HEK293 (cell line): ENCODE measurements around the gene DNAAF8.

Source experiments
- CTCF ChIA-PET: fragments of 350-600 bp; formaldehyde crosslinking; extraction: SDS; loops from one replicate; lab custom pipeline; 2021; ENCODE audit warnings: antibody characterized with exemption; lab: Yijun Ruan, JAX
- POLR2A ChIA-PET: fragments of 300-600 bp; formaldehyde crosslinking; extraction: SDS; loops from one replicate; lab custom pipeline; 2020; ENCODE audit warnings: antibody characterized with exemption, inconsistent platforms; lab: Yijun Ruan, JAX
- H3K27ac ChIP-seq: fragments of 200-500 bp; sonication (Bioruptor generic); 2 replicates; pipeline ENCODE4 v1.5.1; 2014; ENCODE audit warnings: low read depth, low read length, control low read depth, inconsistent platforms; ENCODE audit errors: extremely low read depth
- H3K36me3 ChIP-seq, 2 experiments: fragments of 200-500 bp in 1 of 2; sonication (Bioruptor generic) in 1 of 2; 1 replicate in 1 of 2; 2 replicates in 1 of 2; pipeline ENCODE4 v1.5.1; 2014 to 2017; ENCODE audit warnings: inconsistent platforms in 2 of 2, low read length in 2 of 2; ENCODE audit not compliant: control insufficient read depth in 2 of 2, insufficient read depth in 1 of 2
- H3K4me1 ChIP-seq: fragments of 200-500 bp; sonication (Bioruptor generic); 2 replicates; pipeline ENCODE4 v1.5.1; 2014; ENCODE audit warnings: mild to moderate bottlenecking, low read length, inconsistent platforms; ENCODE audit not compliant: control insufficient read depth, insufficient read depth
- H3K4me3 ChIP-seq: 2 replicates; pipeline ENCODE4 v1.5.1; 2011; ENCODE audit warnings: low read depth, mild to moderate bottlenecking, control low read depth, low read length, moderate library complexity
- H3K9me3 ChIP-seq: fragments of 200-500 bp; sonication (Bioruptor generic); 2 replicates; pipeline ENCODE4 v1.5.1; 2014; ENCODE audit warnings: low read depth, low read length, inconsistent platforms; ENCODE audit not compliant: control insufficient read depth, insufficient read depth
- BCL11A ChIP-seq: fragments of 450-650 bp; formaldehyde crosslinking; IDR thresholded peaks from 2 replicates; pipeline ENCODE4 v1.5.1; 2016; ENCODE audit warnings: low read depth, missing biosample characterization, missing genetic modification characterization
- MYNN ChIP-seq: fragments of 450-650 bp; formaldehyde crosslinking; IDR thresholded peaks from 2 replicates; pipeline ENCODE4 v1.5.1; 2016; ENCODE audit warnings: missing biosample characterization, missing genetic modification characterization, borderline replicate concordance
- SETDB1 ChIP-seq: IDR thresholded peaks from one replicate; pipeline ENCODE4 v1.6.1; 2017; ENCODE audit warnings: mild to moderate bottlenecking, low read length, moderate library complexity, mixed read lengths; ENCODE audit not compliant: insufficient read length
- TSHZ1 ChIP-seq: fragments of 450-650 bp; formaldehyde crosslinking; IDR thresholded peaks from 2 replicates; pipeline ENCODE4 v1.5.1; 2016; ENCODE audit warnings: missing biosample characterization, missing genetic modification characterization, borderline replicate concordance
- ZBTB26 ChIP-seq: fragments of 450-650 bp; formaldehyde crosslinking; optimal IDR thresholded peaks from 2 replicates; pipeline ENCODE3; 2016; ENCODE audit warnings: missing biosample characterization, mild to moderate bottlenecking, missing genetic modification characterization
- ZBTB48 ChIP-seq: fragments of 450-650 bp; formaldehyde crosslinking; IDR thresholded peaks from 2 replicates; pipeline ENCODE4 v1.5.1; 2016; ENCODE audit warnings: missing biosample characterization, missing genetic modification characterization
- ZNF426 ChIP-seq: fragments of 450-650 bp; formaldehyde crosslinking; IDR thresholded peaks from 2 replicates; pipeline ENCODE4 v1.5.1; 2017; ENCODE audit warnings: missing biosample characterization, missing genetic modification characterization, mild to moderate bottlenecking, inconsistent platforms, moderate library complexity
- ZNF48 ChIP-seq: fragments of 450-650 bp; formaldehyde crosslinking; IDR thresholded peaks from 2 replicates; pipeline ENCODE4 v1.5.1; 2016; ENCODE audit warnings: missing biosample characterization, missing genetic modification characterization
- ZNF510 ChIP-seq: fragments of 450-650 bp; formaldehyde crosslinking; IDR thresholded peaks from 2 replicates; pipeline ENCODE4 v1.5.1; 2018; ENCODE audit warnings: mild to moderate bottlenecking, missing genetic modification characterization, missing biosample characterization; ENCODE audit not compliant: insufficient replicate concordance
- ZNF529 ChIP-seq: fragments of 450-650 bp; formaldehyde crosslinking; IDR thresholded peaks from 2 replicates; pipeline ENCODE4 v1.5.1; 2017; ENCODE audit warnings: missing genetic modification characterization, missing biosample characterization; ENCODE audit not compliant: insufficient replicate concordance
- ZNF561 ChIP-seq: fragments of 450-650 bp; IDR thresholded peaks from 2 replicates; pipeline ENCODE4 v1.5.1; 2018; ENCODE audit warnings: missing biosample characterization, missing genetic modification characterization, borderline replicate concordance
- ZNF580 ChIP-seq: fragments of 450-650 bp; formaldehyde crosslinking; IDR thresholded peaks from 2 replicates; pipeline ENCODE4 v1.5.1; 2016; ENCODE audit warnings: missing biosample characterization, missing genetic modification characterization
- ZNF621 ChIP-seq: fragments of 450-650 bp; formaldehyde crosslinking; IDR thresholded peaks from 2 replicates; pipeline ENCODE4 v1.5.1; 2017; ENCODE audit warnings: missing biosample characterization, missing genetic modification characterization
- ZNF658 ChIP-seq: fragments of 450-650 bp; formaldehyde crosslinking; IDR thresholded peaks from 2 replicates; pipeline ENCODE4; 2016; ENCODE audit warnings: missing biosample characterization, missing genetic modification characterization

DNAAF8 gene

GRCh38 chr16:4706871-4707270 is 27.5 kb upstream of the DNAAF8 start (continued):
- TF ChIP-seq ZNF621 (tag by site-specific recombination) (no peak), ZBTB26 (tag by site-specific recombination) (no peak), ZNF529 (tag by site-specific recombination) (no peak), ZNF510 (no peak), ZNF658 (no peak), TSHZ1 (no peak)

GRCh38 chr16:4709481-4709880 is 24.9 kb upstream of the DNAAF8 start:
- POLR2A ChIA-PET: no interaction called here
- CTCF ChIA-PET: interaction anchor here (0.7 to 1.5 kb wide), 3 partner anchors 16 to 246 kb away, joined by 3 to 4 read pairs (median 3); no protein-coding TSS in a partner anchor
- H3K36me3 ChIP-seq: peaks cover 26 to 61% of the 10 kb centered on the region in 2 experiments; a peak in 2 of 3 replicates
- no peak overlapping the region for H3K27ac ChIP-seq
- TF ChIP-seq ZBTB48 (tag by site-specific recombination): no peak
- no peaks in the 10 kb centered on the region for H3K9me3 ChIP-seq
- H3K4me3 ChIP-seq: no peak overlapping the region
- no peaks in the 10 kb centered on the region for H3K4me1 ChIP-seq

GRCh38 chr16:4713663-4714501 is 20.5 kb upstream of the DNAAF8 start:
- ChIA-PET POLR2A (no interaction called here), CTCF (interaction anchor here (0.6 to 2.2 kb wide), 4 partner anchors 12 to 242 kb away, joined by 3 to 8 read pairs (median 4); partner anchors contain the start of gene MGRN1)
- TF ChIP-seq SETDB1 (no peak), ZNF561 (tag by site-specific recombination) (no peak), ZNF580 (tag by site-specific recombination) (no peak), MYNN (tag by site-specific recombination) (no peak), ZNF48 (tag by site-specific recombination) (no peak), ZNF426 (tag by site-specific recombination) (no peak), BCL11A (no peak), ZBTB26 (tag by site-specific recombination) (no peak)
- no peaks in the 10 kb centered on the region for H3K4me1 ChIP-seq
- H3K27ac ChIP-seq: no peak overlapping the region
- peaks cover 18 to 51% of the 10 kb centered on the region in 2 experiments; a peak in 2 of 3 replicates for H3K36me3 ChIP-seq
- H3K9me3 ChIP-seq: no peaks in the 10 kb centered on the region
- no peak overlapping the region for H3K4me3 ChIP-seq
